BLaER1 treated with 17β-estradiol and CSF1 and Interleukin-3, amounts not matched to agents 10 nM and 100 nM (cell line): ENCODE data around the gene KRT6A.
"Not testable (repeated sequence)": the region's sequence is repeated elsewhere in the genome, so short reads cannot be mapped to it uniquely, and the experiment has no call there.

Experiments
- H3K27ac ChIP-seq, 11 experiments: shearing (Covaris generic); formaldehyde crosslinking; 2 replicates each; pipeline ENCODE4 v1.8.1; 2022
- H3K27me3 ChIP-seq, 11 experiments: shearing (Covaris generic); formaldehyde crosslinking; 2 replicates each; pipeline ENCODE4 v1.8.1; 2022
- H3K36me3 ChIP-seq, 11 experiments: shearing (Covaris generic); formaldehyde crosslinking; 2 replicates each; pipeline ENCODE4 v1.8.1; 2022
- H3K4me1 ChIP-seq, 10 experiments: shearing (Covaris generic); formaldehyde crosslinking; 2 replicates each; pipeline ENCODE4 v1.8.1; 2022
- H3K4me2 ChIP-seq, 11 experiments: shearing (Covaris generic); formaldehyde crosslinking; 2 replicates each; pipeline ENCODE4 v1.8.1; 2022
- H3K4me3 ChIP-seq, 10 experiments: shearing (Covaris generic); formaldehyde crosslinking; 2 replicates each; pipeline ENCODE4 v1.8.1; 2022
- H3K9ac ChIP-seq, 11 experiments: shearing (Covaris generic); formaldehyde crosslinking; 2 replicates each; pipeline ENCODE4 v1.8.1; 2022
- H3K9me3 ChIP-seq, 11 experiments: shearing (Covaris generic); formaldehyde crosslinking; replicated peaks in 1 of 11; 2 replicates each; pipeline ENCODE4 v1.8.1; 2022
- H4K20me1 ChIP-seq, 11 experiments: shearing (Covaris generic); formaldehyde crosslinking; 2 replicates each; pipeline ENCODE4 v1.8.1; 2022
- Cebpa-rat ChIP-seq, 11 experiments: shearing (Covaris generic); IDR thresholded peaks; 2 replicates each; pipeline ENCODE4 v1.8.1; 2022

KRT6A gene

GRCh38 chr12:52514471-52515318, 21.6 kb upstream of the KRT6A start:
- Histone ChIP-seq H4K20me1 (no peaks in the 10 kb centered on the region), H3K4me2 (no peak overlapping the region), H3K27me3 (no peaks in the 10 kb centered on the region), H3K27ac (no peak overlapping the region), H3K9ac (no peak overlapping the region), H3K9me3 (peaks cover 0 to 21% (median 18%) of the 10 kb centered on the region in 11 experiments; a peak in 17 of 22 replicates), H3K4me3 (no peak overlapping the region), H3K4me1 (peaks cover 0 to 9% (median 0%) of the 10 kb centered on the region in 10 experiments; a peak in 5 of 20 replicates), H3K36me3 (no peaks in the 10 kb centered on the region)
- TF ChIP-seq Cebpa-rat (IDR thresholded peaks at IDR 0.05), result no peak

- H3K36me3 ChIP-seq, result no peaks in the 10 kb centered on the region
- no peak overlapping the region for H3K4me2 ChIP-seq
- no peak overlapping the region for H3K27ac ChIP-seq
- H3K4me1 ChIP-seq, result peaks cover 0 to 13% (median 0%) of the 10 kb centered on the region in 10 experiments; a peak in 5 of 20 replicates
- H4K20me1 ChIP-seq, result no peaks in the 10 kb centered on the region
- peaks cover 0 to 21% (median 18%) of the 10 kb centered on the region in 11 experiments; a peak in 17 of 22 replicates for H3K9me3 ChIP-seq
- no peaks in the 10 kb centered on the region for H3K27me3 ChIP-seq
- H3K4me3 ChIP-seq, result no peak overlapping the region
- no peak for TF ChIP-seq Cebpa-rat (IDR thresholded peaks at IDR 0.05)
- no peak overlapping the region for H3K9ac ChIP-seq
Measured at GRCh38 chr12:52513736-52514135, 20.7 kb upstream of the KRT6A start.

DNA sequence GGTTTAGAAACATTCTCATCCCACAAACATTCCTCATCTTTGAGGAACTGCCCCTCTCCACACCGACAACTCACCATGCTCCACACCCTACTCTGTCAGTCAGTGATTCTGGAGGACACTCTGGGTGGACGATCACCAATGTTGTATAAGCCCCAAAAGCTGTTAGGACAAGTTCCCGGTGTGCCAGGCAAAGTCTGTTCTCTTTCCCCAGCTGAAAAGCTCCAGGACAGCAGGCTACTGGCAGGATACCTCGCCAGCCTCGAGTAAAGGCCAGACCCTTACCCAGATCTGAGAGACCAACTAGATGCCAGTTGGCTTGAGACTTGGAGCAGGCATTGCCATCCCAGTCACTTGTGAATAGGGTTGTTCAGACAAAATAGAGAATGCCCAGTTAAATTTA, 15.2 kb upstream of the KRT6A start:
- Histone ChIP-seq H3K27me3 (no peaks in the 10 kb centered on the region), H3K9ac (no peak overlapping the region), H3K27ac (no peak overlapping the region), H3K4me3 (no peak overlapping the region), H3K4me1 (peaks cover 0 to 13% (median 0%) of the 10 kb centered on the region in 10 experiments; a peak in 4 of 20 replicates), H3K9me3 (peaks cover 0 to 23% (median 18%) of the 10 kb centered on the region in 11 experiments; a peak in 19 of 22 replicates), H3K36me3 (no peaks in the 10 kb centered on the region), H3K4me2 (no peak overlapping the region), H4K20me1 (no peaks in the 10 kb centered on the region; a peak in 1 of 22 replicates)
- TF ChIP-seq Cebpa-rat (IDR thresholded peaks at IDR 0.05), result no peak

GRCh38 chr12:52506858-52507715, 14.0 kb upstream of the KRT6A start:
- Histone ChIP-seq H4K20me1 (no peaks in the 10 kb centered on the region; a peak in 1 of 22 replicates), H3K9ac (no peak overlapping the region), H3K9me3 (peaks cover 6 to 23% (median 16%) of the 10 kb centered on the region in 11 experiments; a peak in 20 of 22 replicates), H3K27ac (no peak overlapping the region), H3K4me3 (no peak overlapping the region), H3K4me2 (no peak overlapping the region), H3K36me3 (no peaks in the 10 kb centered on the region), H3K27me3 (no peaks in the 10 kb centered on the region), H3K4me1 (peaks cover 0 to 13% (median 0%) of the 10 kb centered on the region in 10 experiments; a peak in 4 of 20 replicates)
- no peak for TF ChIP-seq Cebpa-rat (IDR thresholded peaks at IDR 0.05)

- H4K20me1 ChIP-seq, result no peaks in the 10 kb centered on the region
- no peak overlapping the region for H3K4me3 ChIP-seq
- no peak for TF ChIP-seq Cebpa-rat (IDR thresholded peaks at IDR 0.05)
- H3K4me1 ChIP-seq, result no peaks in the 10 kb centered on the region
- no peak overlapping the region for H3K9ac ChIP-seq
- H3K9me3 ChIP-seq, result peaks cover 0 to 6% (median 0%) of the 10 kb centered on the region in 11 experiments; a peak in 5 of 22 replicates
- H3K4me2 ChIP-seq, result no peak overlapping the region
- H3K27me3 ChIP-seq, result no peaks in the 10 kb centered on the region
- H3K36me3 ChIP-seq, result no peaks in the 10 kb centered on the region
- no peak overlapping the region for H3K27ac ChIP-seq
Measured at GRCh38 chr12:52502877-52503276, 9.8 kb upstream of the KRT6A start.

GRCh38 chr12:52501490-52501889, 8.4 kb upstream of the KRT6A start:
- Histone ChIP-seq H3K27me3 (no peaks in the 10 kb centered on the region), H3K4me2 (no peak overlapping the region), H3K9ac (no peak overlapping the region), H3K36me3 (no peaks in the 10 kb centered on the region), H3K9me3 (peaks cover 0 to 6% (median 0%) of the 10 kb centered on the region in 11 experiments; a peak in 5 of 22 replicates), H3K27ac (no peak overlapping the region), H3K4me3 (no peak overlapping the region), H3K4me1 (peaks cover 3 to 8% (median 7%) of the 10 kb centered on the region in 10 experiments), H4K20me1 (no peaks in the 10 kb centered on the region)
- no peak for TF ChIP-seq Cebpa-rat (IDR thresholded peaks at IDR 0.05)

DNA sequence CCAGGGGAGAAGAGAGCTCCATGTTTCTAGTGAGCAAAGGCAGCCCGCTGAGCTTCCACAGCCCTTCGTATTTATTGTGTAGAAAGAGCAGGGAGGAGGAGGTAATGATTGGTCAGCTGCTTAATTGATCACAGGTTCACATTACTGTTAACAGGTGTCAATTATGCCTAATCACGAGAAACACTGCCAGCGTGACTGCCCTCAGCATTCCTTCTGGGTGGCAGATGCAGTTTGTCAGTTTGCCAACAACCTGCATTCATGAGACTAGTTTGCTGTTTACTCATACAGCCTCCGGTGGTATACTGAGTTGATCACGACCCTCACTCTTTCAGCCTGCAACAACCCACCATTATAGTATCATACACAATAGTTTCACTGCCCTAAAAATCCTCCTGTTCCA, 7.5 kb upstream of the KRT6A start:
- H3K9me3 ChIP-seq, H3K4me2 ChIP-seq, H4K20me1 ChIP-seq, H3K9ac ChIP-seq, H3K36me3 ChIP-seq, H3K27me3 ChIP-seq, H3K27ac ChIP-seq, H3K4me3 ChIP-seq: not testable (repeated sequence)
- H3K4me1 ChIP-seq, result peaks cover 12 to 17% (median 16%) of the 10 kb centered on the region in 10 experiments

GRCh38 chr12:52499806-52500560, 6.9 kb upstream of the KRT6A start:
- H3K36me3 ChIP-seq, result no peaks in the 10 kb centered on the region
- TF ChIP-seq Cebpa-rat (IDR thresholded peaks at IDR 0.05), result no peak
- no peak overlapping the region for H3K27ac ChIP-seq
- no peak overlapping the region for H3K4me2 ChIP-seq
- no peak overlapping the region for H3K9ac ChIP-seq
- no peaks in the 10 kb centered on the region for H4K20me1 ChIP-seq
- peaks cover 0 to 6% (median 0%) of the 10 kb centered on the region in 11 experiments; a peak in 4 of 22 replicates for H3K9me3 ChIP-seq
- no peaks in the 10 kb centered on the region for H3K27me3 ChIP-seq
- no peak overlapping the region for H3K4me3 ChIP-seq
- peaks cover 18 to 22% (median 21%) of the 10 kb centered on the region in 10 experiments for H3K4me1 ChIP-seq
